ENCODE measurements around the gene SUGCT.

GRCh38 chr7:40608321-40609075 lies 473.7 kb downstream of the SUGCT start:
- no peak for TF ChIP-seq SUZ12 (IDR thresholded peaks at IDR 0.05; ENCODE audit: extremely low read depth, insufficient read depth, insufficient read length)
- no peak for TF ChIP-seq ZNF274 (IDR thresholded peaks at IDR 0.05; ENCODE audit: low read depth, low read length)
